ENCODE results near the gene HLA-DMA.

The HLA-DMA gene

DNA sequence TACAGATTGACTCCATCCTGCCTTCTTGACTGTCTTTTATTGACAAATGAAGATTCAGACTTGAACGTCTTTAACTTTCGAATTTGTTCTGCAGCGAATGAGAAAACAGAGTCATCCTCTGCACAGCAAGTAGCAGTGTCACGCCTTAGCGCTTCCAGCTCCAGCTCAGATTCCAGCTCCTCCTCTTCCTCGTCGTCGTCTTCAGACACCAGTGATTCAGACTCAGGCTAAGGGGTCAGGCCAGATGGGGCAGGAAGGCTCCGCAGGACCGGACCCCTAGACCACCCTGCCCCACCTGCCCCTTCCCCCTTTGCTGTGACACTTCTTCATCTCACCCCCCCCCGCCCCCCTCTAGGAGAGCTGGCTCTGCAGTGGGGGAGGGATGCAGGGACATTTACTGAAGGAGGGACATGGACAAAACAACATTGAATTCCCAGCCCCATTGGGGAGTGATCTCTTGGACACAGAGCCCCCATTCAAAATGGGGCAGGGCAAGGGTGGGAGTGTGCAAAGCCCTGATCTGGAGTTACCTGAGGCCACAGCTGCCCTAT, 27.7 kb upstream of the HLA-DMA start:
- Histone ChIP-seq H4K20me1 (ENCODE audit: low read depth, low read length) (peaks cover 46% of the 10 kb centered on the region), H3K4me3 (ENCODE audit: insufficient read depth, low read length, poor library complexity, severe bottlenecking) (no peak overlapping the region), H2AFZ (ENCODE audit: low read depth, low read length, severe bottlenecking) (no peak overlapping the region), H3K9me2 (replicated peaks; ENCODE audit: insufficient read depth, low read length) (no peaks in the 10 kb centered on the region), H3K79me2 (ENCODE audit: insufficient read depth, low read length) (peaks cover 22% of the 10 kb centered on the region), H3K9me3 (ENCODE audit: insufficient read depth, low read length) (no peaks in the 10 kb centered on the region), H3F3A (ENCODE audit: insufficient read depth) (peaks cover 97% of the 10 kb centered on the region), H3K27ac (ENCODE audit: low read depth, low read length) (no peak overlapping the region), H3K27me3 (ENCODE audit: low read length) (no peaks in the 10 kb centered on the region), H3K9ac (ENCODE audit: low read length) (no peak overlapping the region), H3K36me3 (ENCODE audit: low read length) (peaks cover 59% of the 10 kb centered on the region), H3K4me2 (ENCODE audit: low read depth, low read length, poor library complexity, severe bottlenecking) (no peak overlapping the region)
- TF ChIP-seq CTCF (IDR thresholded peaks at IDR 0.05; ENCODE audit: insufficient read depth, low read length, poor library complexity, severe bottlenecking): no peak
- TF ChIP-seq EZH2phosphoT487 (conservative IDR thresholded peaks at IDR 0.05; ENCODE audit: low read length): no peak

DNA sequence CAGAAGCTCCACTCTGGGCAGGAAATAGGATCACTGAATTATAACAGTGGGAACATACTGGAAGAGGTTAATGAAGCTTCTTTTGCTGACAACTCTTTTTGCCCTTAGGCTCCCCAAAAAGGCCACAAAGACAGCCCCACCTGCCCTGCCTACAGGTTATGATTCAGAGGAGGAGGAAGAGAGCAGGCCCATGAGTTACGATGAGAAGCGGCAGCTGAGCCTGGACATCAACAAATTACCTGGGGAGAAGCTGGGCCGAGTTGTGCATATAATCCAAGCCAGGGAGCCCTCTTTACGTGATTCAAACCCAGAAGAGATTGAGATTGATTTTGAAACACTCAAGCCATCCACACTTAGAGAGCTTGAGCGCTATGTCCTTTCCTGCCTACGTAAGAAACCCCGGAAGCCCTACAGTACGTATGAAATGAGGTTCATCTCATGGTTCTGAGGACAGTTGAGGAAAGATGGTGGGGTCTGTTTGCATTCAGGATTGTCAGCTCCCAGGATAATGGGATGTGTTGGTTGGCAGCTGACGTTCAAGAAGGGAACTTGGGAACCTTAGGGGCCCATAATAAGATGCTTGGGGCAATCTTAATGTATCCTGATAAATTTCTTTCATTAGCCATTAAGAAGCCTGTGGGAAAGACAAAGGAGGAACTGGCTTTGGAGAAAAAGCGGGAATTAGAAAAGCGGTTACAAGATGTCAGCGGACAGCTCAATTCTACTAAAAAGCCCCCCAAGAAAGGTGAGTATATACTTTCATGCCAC, 27.0 kb upstream of the HLA-DMA start:
- Histone ChIP-seq H4K20me1 (ENCODE audit: low read depth, low read length) (peaks cover 53% of the 10 kb centered on the region), H3K9ac (ENCODE audit: low read length) (no peak overlapping the region), H3K27ac (ENCODE audit: low read depth, low read length) (no peak overlapping the region), H3K4me2 (ENCODE audit: low read depth, low read length, poor library complexity, severe bottlenecking) (no peak overlapping the region), H2AFZ (ENCODE audit: low read depth, low read length, severe bottlenecking) (no peak overlapping the region), H3K4me3 (ENCODE audit: insufficient read depth, low read length, poor library complexity, severe bottlenecking) (no peak overlapping the region), H3K27me3 (ENCODE audit: low read length) (no peaks in the 10 kb centered on the region), H3K9me2 (replicated peaks; ENCODE audit: insufficient read depth, low read length) (no peaks in the 10 kb centered on the region), H3F3A (ENCODE audit: insufficient read depth) (peaks cover 99% of the 10 kb centered on the region), H3K79me2 (ENCODE audit: insufficient read depth, low read length) (peaks cover 29% of the 10 kb centered on the region), H3K36me3 (ENCODE audit: low read length) (peaks cover 66% of the 10 kb centered on the region), H3K9me3 (ENCODE audit: insufficient read depth, low read length) (no peaks in the 10 kb centered on the region)
- no peak for TF ChIP-seq EZH2phosphoT487 (conservative IDR thresholded peaks at IDR 0.05; ENCODE audit: low read length)
- TF ChIP-seq CTCF (IDR thresholded peaks at IDR 0.05; ENCODE audit: insufficient read depth, low read length, poor library complexity, severe bottlenecking): no peak

GRCh38 chr6:32977953-32978324, 25.0 kb upstream of the HLA-DMA start:
- H3K36me3 ChIP-seq (ENCODE audit: low read length): peaks cover 85% of the 10 kb centered on the region
- H3K9me2 ChIP-seq (replicated peaks; ENCODE audit: insufficient read depth, low read length): no peaks in the 10 kb centered on the region
- no peak overlapping the region for H3K4me2 ChIP-seq (ENCODE audit: low read depth, low read length, poor library complexity, severe bottlenecking)
- H3K79me2 ChIP-seq (ENCODE audit: insufficient read depth, low read length): peaks cover 49% of the 10 kb centered on the region
- no peak overlapping the region for H3K4me3 ChIP-seq (ENCODE audit: insufficient read depth, low read length, poor library complexity, severe bottlenecking)
- no peaks in the 10 kb centered on the region for H3K27me3 ChIP-seq (ENCODE audit: low read length)
- no peak overlapping the region for H3K27ac ChIP-seq (ENCODE audit: low read depth, low read length)
- H4K20me1 ChIP-seq (ENCODE audit: low read depth, low read length): peaks cover 71% of the 10 kb centered on the region
- H2AFZ ChIP-seq (ENCODE audit: low read depth, low read length, severe bottlenecking): no peak overlapping the region
- peaks cover 100% of the 10 kb centered on the region for H3F3A ChIP-seq (ENCODE audit: insufficient read depth)
- no peak overlapping the region for H3K9ac ChIP-seq (ENCODE audit: low read length)
- TF ChIP-seq EZH2phosphoT487 (conservative IDR thresholded peaks at IDR 0.05; ENCODE audit: low read length) (no peak), CTCF (IDR thresholded peaks at IDR 0.05; ENCODE audit: insufficient read depth, low read length, poor library complexity, severe bottlenecking) (no peak)
- no peaks in the 10 kb centered on the region for H3K9me3 ChIP-seq (ENCODE audit: insufficient read depth, low read length)

Data from SU-DHL-6 (cell line).